Activated CD4-positive, alpha-beta T cell treated with anti-CD3 and anti-CD28 coated beads for 4 hours (primary cell): Measurements from ENCODE around the gene KCNN2.
A peak's percentile ranks its signal among the peaks of the same experiment; 100 is the strongest.
"Not testable (repeated sequence)": the region's sequence is repeated elsewhere in the genome, so short reads cannot be mapped to it uniquely, and the experiment has no call there.

ENCODE experiments used
- DNase-seq, 2 donors: peaks; one replicate each; pipeline ENCODE4 v3.0.0-alpha.2; 2020

KCNN2 gene

DNA sequence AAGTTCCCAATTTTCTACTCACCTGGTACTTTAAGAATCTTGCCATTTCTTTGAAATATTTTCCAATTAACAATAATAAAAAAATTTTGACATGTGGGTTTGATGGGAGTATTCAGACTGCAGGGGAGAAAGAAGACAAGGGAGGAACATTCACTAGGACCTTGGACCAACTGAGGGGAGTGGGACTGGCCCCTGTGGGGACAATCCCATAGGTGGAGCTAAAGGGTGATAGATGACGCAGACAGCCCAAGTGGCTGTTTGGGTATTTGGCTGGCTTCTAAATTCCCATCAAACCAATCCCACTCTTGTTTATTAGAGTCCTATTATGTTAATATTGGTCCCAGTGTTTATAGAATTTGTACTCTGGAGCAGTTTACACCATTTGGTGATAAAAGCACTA lies 65.3 kb downstream of the KCNN2 start:
- no peak for DNase-seq

GRCh38 chr5:114430532-114430931 lies 68.7 kb downstream of the KCNN2 start:
- no peak for DNase-seq

GRCh38 chr5:114432684-114433083 lies 70.8 kb downstream of the KCNN2 start:
- DNase-seq = not testable (repeated sequence)

DNA sequence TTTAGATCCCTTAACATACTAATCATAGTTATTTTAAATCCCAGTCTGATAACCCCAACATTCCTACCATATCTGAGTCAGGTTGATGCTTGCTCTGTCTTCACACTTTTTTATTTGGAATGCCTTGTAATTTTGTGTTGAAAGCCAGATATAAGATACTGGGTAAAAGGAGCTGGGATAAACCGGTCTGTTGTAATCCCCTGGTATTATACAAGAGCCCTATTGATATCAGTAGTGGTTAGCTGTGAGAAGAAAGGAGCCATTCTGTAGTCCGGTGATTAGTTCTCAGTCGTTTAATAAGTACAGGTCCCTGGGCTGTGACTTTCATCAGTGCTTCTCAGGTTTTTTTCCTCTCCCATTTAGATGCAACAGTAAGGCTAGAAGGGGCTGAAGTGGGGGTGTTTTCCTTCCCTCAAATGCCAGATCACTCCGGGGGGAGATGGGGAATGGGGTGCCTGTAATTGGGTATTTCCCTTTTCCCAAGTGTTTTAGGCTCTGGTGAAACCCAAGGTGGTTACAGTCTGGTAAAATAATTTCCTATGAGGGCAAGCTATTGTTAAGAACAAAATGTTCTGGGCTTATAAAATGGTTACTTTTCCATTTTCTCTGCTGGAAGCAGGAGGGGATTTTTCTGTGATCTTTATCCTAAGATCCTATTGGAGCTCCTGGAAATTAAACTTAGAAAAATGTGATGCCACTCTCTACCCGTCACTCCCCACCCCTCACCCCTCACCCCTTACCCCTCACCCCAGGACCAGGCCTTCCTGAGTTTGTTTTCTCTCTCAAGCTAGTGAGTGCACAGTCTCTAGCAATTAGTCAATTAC lies 72.7 kb downstream of the KCNN2 start:
- DNase-seq = no peak

GRCh38 chr5:114435220-114435481 lies 73.3 kb downstream of the KCNN2 start:
- no peak for DNase-seq

- DNase-seq = no peak
Observed at GRCh38 chr5:114435885-114436299, 74.0 kb downstream of the KCNN2 start.

- no peak for DNase-seq
Observed at GRCh38 chr5:114437936-114438335, 76.1 kb downstream of the KCNN2 start.

- DNase-seq = no peak
Observed at GRCh38 chr5:114438471-114438870, 76.6 kb downstream of the KCNN2 start.

- no peak for DNase-seq
Observed at GRCh38 chr5:114447084-114447773, 85.4 kb downstream of the KCNN2 start.

DNA sequence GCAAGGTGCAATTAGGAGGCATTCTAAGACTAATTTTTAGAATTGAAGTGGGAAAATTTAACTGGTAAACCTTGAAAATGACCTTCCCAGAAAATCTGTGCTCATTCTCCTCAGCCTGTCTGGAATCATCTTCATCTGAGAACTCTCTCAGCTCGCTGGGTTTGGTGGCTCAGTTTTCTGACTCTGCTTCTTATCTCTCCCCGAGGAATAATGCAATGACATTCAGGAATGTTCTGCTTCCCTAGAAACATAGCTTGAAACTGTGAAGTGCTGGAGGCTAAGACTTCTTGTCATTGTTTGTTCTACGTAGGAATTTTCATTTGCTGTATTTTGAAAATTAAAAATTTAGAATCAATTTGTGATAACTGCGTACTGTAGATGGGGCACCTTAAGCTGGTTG lies 86.6 kb downstream of the KCNN2 start:
- DNase-seq = no peak

GRCh38 chr5:114449860-114450421 lies 88.1 kb downstream of the KCNN2 start:
- DNase-seq = peak in 1 of 2 donors; percentile 4

DNA sequence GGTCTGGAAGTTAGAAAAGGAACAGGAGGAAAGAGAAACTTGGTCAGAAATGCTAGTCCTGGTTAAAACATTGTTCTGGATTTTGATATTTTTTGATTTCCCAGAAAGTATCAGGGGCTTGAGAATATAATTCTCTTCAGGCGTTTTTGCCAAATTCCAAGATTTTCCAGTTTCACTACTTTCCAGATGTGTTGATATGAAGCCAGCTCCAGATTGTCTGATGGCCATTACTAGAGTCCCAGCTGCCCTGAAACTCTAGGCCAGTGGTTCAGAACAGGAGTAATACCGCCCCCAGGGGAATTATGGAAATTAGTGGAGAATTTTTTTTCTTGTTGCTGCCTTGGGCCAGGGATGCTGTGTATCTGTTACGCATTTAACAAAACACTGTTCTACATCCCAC lies 88.6 kb downstream of the KCNN2 start:
- DNase-seq = no peak

DNA sequence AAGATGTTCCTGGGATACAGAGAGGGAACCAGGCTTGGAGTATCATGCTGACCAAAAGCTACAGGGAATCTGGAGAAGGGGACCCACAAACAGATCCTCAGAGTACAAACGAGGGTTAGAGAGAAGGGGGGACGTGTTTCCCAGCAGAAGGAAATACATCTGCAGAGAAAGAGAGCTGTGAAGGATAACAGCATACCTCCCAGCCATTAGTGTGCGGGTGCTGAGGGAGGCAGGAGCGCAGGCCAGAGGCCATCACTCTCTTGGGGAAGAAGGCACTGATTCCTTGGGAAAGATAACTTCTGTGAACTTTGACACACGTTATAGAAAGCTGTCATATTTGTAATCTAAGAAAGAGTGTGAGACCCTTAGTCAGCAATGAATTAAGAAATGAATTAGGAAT lies 96.9 kb downstream of the KCNN2 start:
- no peak for DNase-seq

GRCh38 chr5:114467171-114467570 lies 105.3 kb downstream of the KCNN2 start:
- DNase-seq = no peak

DNA sequence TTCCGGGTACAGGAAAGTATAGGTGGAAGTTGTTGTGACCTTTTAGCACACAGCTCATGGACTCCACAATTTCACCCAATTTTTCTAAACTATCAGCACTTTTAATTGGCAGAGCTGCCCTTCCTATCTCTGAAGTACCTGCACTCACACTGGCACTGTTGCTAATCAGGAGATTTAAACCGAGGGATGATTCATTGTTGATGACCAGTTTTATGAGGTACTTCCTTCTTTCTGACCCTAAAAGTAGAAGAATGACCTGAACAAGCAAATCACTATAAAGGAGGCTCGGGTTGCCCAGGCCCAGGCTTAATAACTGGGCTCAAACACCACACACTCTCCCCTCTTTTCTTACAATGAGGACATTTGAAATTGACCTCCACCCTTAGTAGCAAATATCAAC lies 105.9 kb downstream of the KCNN2 start:
- DNase-seq = no peak

DNA sequence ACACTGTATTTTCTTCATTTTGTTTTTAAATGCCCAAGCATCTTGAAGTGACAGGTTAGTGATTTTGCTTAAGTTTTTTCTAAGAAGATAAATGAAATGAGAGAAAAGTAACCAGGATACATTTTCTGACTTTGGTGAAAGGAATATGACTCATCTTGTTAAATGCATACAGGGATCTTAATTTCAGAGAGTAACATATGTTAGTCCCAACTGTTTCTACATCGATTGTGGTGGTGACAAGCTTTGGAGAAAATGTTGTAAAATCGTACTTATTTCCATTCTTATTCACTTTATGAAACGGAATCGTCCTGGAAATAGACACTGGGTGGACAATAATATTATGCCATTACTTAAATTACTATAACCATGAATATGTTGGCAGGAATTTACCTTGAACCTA lies 107.5 kb downstream of the KCNN2 start:
- no peak for DNase-seq

DNA sequence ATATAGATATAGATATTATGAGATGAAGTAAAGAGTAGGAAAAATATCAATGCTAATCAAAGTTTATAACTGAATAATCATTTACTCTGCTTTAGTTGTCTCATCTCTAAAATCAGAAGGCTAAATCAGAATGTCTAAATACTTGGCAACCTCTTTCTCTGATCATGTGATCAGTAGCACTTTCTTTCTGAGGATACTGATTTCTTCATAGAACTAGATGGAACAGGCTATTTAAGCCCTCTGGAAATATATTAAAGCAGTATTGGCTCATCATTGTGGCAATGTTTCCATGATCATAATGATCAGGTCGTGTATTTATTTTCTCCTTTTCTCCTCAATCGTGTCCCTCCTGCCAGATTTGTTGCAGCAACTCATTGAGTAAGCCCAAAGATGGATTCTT lies 109.7 kb downstream of the KCNN2 start:
- DNase-seq = no peak

DNA sequence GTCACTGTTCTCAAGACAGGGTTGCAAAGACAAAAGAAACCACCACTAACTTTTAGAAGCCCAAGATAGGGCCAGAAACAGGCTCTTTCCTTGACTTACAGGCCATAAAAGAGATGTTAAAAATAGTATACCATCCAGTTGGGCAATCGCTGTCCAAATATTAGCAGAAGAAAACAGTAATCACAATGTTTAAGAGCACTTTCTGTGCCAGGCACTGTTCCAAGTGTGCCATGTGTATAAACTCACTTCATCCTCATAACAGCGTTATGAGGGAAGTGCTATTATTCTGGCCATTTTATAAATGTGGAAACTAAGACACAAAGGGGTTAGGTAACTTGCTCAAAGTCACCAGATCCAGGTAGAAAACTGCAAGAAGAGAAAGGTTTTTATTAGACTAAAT lies 111.7 kb downstream of the KCNN2 start:
- no peak for DNase-seq

- no peak for DNase-seq
Observed at GRCh38 chr5:114477816-114478334, 116.0 kb downstream of the KCNN2 start.

DNA sequence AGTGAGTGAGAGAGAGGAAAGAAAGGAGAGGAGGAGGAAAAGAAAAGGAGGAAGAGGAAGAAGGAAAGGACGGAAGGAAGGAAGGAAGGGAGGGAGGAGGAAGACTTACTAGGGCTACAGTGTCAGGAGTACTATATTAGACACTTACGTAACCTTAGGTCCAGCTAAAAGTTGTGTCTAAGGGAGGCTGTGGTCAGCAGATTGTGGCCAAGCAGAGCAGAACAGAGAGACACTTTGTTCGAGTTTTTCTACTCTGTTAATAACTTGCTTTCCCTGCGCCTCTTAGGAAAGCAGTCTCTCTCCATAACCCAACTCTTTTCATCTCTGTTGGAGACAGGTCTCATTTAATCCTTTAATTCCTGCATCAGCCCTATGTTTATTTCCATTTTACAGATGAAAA lies 138.9 kb downstream of the KCNN2 start:
- DNase-seq = no peak

DNA sequence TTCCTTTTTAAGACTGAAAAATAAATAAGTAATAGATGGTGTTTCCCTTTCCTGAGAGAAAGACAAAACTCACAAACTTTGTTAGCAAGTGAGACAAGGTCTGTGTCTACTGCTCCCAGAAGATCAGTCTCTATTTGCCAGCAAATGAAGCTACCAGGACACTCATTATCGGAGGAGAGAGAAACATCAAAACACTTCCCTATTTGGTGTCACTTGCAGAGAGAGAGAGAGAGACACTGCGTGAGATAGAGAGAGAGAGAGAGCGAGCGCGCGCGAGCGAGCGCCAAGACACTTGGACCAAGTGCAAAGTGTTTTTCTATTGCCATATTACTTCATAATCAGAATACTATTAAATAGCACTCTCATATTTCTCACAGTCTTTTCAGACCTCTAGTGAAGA lies 142.7 kb downstream of the KCNN2 start:
- no peak for DNase-seq

DNA sequence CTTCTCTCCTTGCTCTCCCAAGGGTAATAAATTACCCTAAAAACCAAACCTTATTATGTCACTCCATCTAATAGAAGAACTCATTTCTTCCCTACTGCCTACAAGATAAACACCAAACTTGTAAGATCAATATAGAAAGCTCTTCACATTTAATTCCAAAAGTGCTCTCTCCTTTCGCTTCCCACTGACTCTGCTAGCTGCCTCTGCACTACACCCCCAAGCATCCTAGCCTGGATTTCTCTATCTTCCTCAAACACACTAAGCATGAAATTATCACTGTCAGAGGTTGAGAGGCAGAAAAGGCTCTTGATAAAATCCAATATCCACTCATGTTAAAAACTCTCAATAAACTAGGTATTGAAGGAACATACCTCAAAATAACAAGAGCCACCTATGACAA lies 162.4 kb downstream of the KCNN2 start:
- no peak for DNase-seq

DNA sequence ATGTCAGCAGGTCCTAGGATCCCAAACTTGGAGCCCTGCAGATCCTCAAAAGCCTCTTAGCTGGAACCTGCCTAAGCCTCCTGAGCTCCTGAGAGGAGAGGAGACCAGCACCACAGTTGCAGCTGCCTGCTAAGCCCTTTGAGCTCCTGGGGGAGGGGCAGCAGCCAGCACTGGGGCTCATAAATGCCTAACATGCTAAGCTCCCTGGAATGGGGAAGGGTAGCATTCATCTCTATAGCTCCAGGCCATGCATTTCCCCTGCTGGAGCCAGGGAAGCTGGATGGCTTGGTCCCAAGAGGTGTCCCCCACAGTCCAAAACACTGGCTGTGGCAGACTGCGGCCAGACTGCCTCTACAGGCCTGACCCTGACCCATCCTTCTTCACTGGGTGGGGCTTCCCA lies 182.7 kb downstream of the KCNN2 start:
- no peak for DNase-seq
